NT2/D1 (cell line): ENCODE data around the gene BCL3.

Experiments used
- SUZ12 ChIP-seq: IDR thresholded peaks from 2 replicates; pipeline ENCODE4 v1.6.1; 2011; ENCODE audit not compliant: insufficient read length, insufficient read depth; ENCODE audit errors: extremely low read depth
- YY1 ChIP-seq: IDR thresholded peaks from 2 replicates; pipeline ENCODE4 v1.6.1; 2011; ENCODE audit not compliant: insufficient read length, insufficient read depth
- ZNF274 ChIP-seq: IDR thresholded peaks from 2 replicates; pipeline ENCODE4 v1.6.1; 2011; ENCODE audit warnings: mild to moderate bottlenecking, low read depth, low read length

DNA sequence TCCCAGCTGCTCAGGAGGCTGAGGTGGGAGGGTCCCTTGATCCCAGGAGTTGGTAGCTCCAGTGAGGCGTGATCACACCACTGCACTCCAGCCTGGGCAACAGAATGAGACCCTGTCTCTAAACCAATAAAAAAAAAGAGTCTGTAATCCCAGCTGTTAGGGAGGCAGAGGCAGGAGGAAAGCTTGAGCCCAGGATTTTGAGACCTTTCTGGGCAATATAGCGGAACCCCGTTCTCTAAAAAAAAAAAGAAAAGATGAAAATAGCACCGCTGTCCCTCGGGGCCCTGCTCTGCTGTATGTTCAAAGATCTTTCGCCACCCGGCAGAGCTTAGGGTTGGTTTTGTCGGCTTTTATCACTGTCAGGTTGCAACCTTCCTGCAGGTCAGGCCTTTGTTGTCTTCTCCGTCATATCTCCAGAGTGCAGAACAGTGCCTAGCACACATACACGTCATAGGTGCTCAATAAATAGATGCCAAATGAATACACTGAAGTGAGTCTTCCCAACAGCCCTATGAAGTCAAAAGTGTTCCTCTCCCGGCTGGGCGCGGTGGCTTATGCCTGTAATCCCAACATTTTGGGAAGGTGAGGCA is 47.0 kb downstream of the BCL3 start:
- TF ChIP-seq SUZ12 (no peak), ZNF274 (no peak), YY1 (no peak)
